HepG2 (cell line): ENCODE measurements around the gene RHBDD1. TPM values are rescaled to one million over a fixed set of nuclear protein-coding genes. Genes with fewer than 3 reads are reported as not detected.

Experiments used
- BCL3 ChIP-seq: sonication (generic); formaldehyde crosslinking; IDR thresholded peaks from 2 replicates; pipeline ENCODE4 v1.5.1; 2020; ENCODE audit warnings: mild to moderate bottlenecking, missing genetic modification reagents, moderate library complexity
- CREBL2 ChIP-seq: sonication (generic); formaldehyde crosslinking; IDR thresholded peaks from 2 replicates; pipeline ENCODE4 v1.8.1; 2023; ENCODE audit warnings: missing genetic modification reagents, mild to moderate bottlenecking, borderline replicate concordance
- DZIP1 ChIP-seq: sonication (generic); formaldehyde crosslinking; IDR thresholded peaks from 2 replicates; pipeline ENCODE4 v1.5.0; 2020; ENCODE audit warnings: mild to moderate bottlenecking, missing genetic modification reagents
- MTF2 ChIP-seq: sonication (generic); formaldehyde crosslinking; IDR thresholded peaks from 2 replicates; pipeline ENCODE4 v1.5.0; 2020; ENCODE audit warnings: missing genetic modification reagents, borderline replicate concordance
- NPAS2 ChIP-seq: sonication (generic); formaldehyde crosslinking; IDR thresholded peaks from 2 replicates; pipeline ENCODE4 v1.8.0; 2022; ENCODE audit warnings: mild to moderate bottlenecking, missing genetic modification reagents, borderline replicate concordance
- SSRP1 ChIP-seq: IDR thresholded peaks from 2 replicates; pipeline ENCODE4 v1.6.1; 2016; ENCODE audit warnings: control low read depth
- ZBTB40 ChIP-seq, 2 experiments: fragments of 450-650 bp in 1 of 2; sonication (generic) in 1 of 2; formaldehyde crosslinking in 1 of 2; IDR thresholded peaks; 2 replicates each; pipeline versions ENCODE4 v1.6.1 to v1.8.0; 2016 to 2022; ENCODE audit warnings: antibody characterized with exemption in 1 of 2, mild to moderate bottlenecking in 1 of 2, missing genetic modification reagents in 1 of 2
- ZBTB42 ChIP-seq: sonication (generic); formaldehyde crosslinking; IDR thresholded peaks from 2 replicates; pipeline ENCODE4 v1.5.0; 2020; ENCODE audit warnings: mild to moderate bottlenecking, missing genetic modification reagents
- ZBTB46 ChIP-seq: sonication (generic); formaldehyde crosslinking; IDR thresholded peaks from 2 replicates; pipeline ENCODE4 v1.4.0; 2020; ENCODE audit warnings: mild to moderate bottlenecking, missing genetic modification reagents, borderline replicate concordance
- ZFP36L2 ChIP-seq: sonication (generic); formaldehyde crosslinking; IDR thresholded peaks from 2 replicates; pipeline ENCODE4 v1.4.0; 2020; ENCODE audit warnings: missing genetic modification reagents
- ZFP37 ChIP-seq: sonication (generic); formaldehyde crosslinking; IDR thresholded peaks from 2 replicates; pipeline ENCODE4 v1.4.0; 2020; ENCODE audit warnings: missing genetic modification reagents, borderline replicate concordance
- ZNF484 ChIP-seq: sonication (generic); formaldehyde crosslinking; IDR thresholded peaks from 2 replicates; pipeline ENCODE4 v1.5.1; 2020; ENCODE audit warnings: mild to moderate bottlenecking, low read depth, missing genetic modification reagents, borderline replicate concordance
- ZNF629 ChIP-seq: sonication (generic); formaldehyde crosslinking; conservative IDR thresholded peaks from 2 replicates; pipeline ENCODE4 v1.5.0; 2020; ENCODE audit warnings: missing genetic modification reagents
- ZNF746 ChIP-seq: sonication (generic); formaldehyde crosslinking; IDR thresholded peaks from 2 replicates; pipeline ENCODE4 v1.8.0; 2022; ENCODE audit warnings: mild to moderate bottlenecking, missing genetic modification reagents
- polyA plus RNA-seq, 8 experiments: library from polyadenylated mRNA; depleted of rRNA in 3 of 8; stranded (reverse) in 7 of 8; unstranded in 1 of 8; fragments of >200 nt; fragmentation: Illumina TruSeq in 4 of 8; extraction: Trizol in 4 of 8; gene quantifications; 2 replicates each; pipeline versions ENCODE4 v1.2.1 to v1.2.3, GENCODE V29; 2011 to 2016; ENCODE audit warnings: low read depth in 4 of 8, missing spikeins in 1 of 8, mixed read lengths in 1 of 8; ENCODE audit not compliant: insufficient read depth in 1 of 8
- total RNA-seq, 5 experiments: library from RNA; depleted of rRNA; stranded (reverse); fragments of >200 nt; fragmentation: Illumina TruSeq; extraction: Trizol; gene quantifications; 2 replicates each; pipeline ENCODE4 v1.2.3, GENCODE V29; 2016; ENCODE audit warnings: low read depth in 1 of 5

RHBDD1 gene
- total and polyA plus RNA-seq, 2 of the 13 experiments (the other 11 are each of a cell fraction or from before 2014, with no cell fraction given) = 8.2 to 9.5 TPM

- TF ChIP-seq DZIP1 (CRISPR knock-in tag) (no peak), ZBTB42 (no peak), ZNF629 (CRISPR knock-in tag) (no peak), BCL3 (CRISPR knock-in tag) (no peak), ZNF746 (no peak), ZFP36L2 (CRISPR knock-in tag) (no peak), NPAS2 (CRISPR knock-in tag) (no peak), ZBTB40 (IDR thresholded peaks at IDR 0.05) (no peak), ZBTB40 (CRISPR knock-in tag; IDR thresholded peaks at IDR 0.05) (no peak), ZBTB46 (CRISPR knock-in tag) (no peak), SSRP1 (CRISPR knock-in tag) (no peak), CREBL2 (CRISPR knock-in tag) (no peak), MTF2 (CRISPR knock-in tag) (no peak), ZNF484 (CRISPR knock-in tag) (no peak), ZFP37 (CRISPR knock-in tag) (no peak)
Observed at GRCh38 chr2:226788881-226789490, 46.9 kb upstream of the RHBDD1 start (continued).
